SK-N-SH (cell line): ENCODE measurements around the gene PTPN6. TPM values are rescaled to one million over a fixed set of nuclear protein-coding genes. Genes with fewer than 3 reads are reported as not detected.
A peak's percentile ranks its signal among the peaks of the same experiment; 100 is the strongest.

Experiments used
- CTCF ChIA-PET: fragments of 300-600, 350-600 bp; formaldehyde crosslinking; extraction: SDS; loops from one replicate; lab custom pipeline; 2021; lab: Yijun Ruan, JAX
- POLR2A ChIA-PET: fragments of 350-600 bp; sonication (Branson Sonifier 250); formaldehyde crosslinking; extraction: SDS; loops from one replicate; lab custom pipeline; 2020; ENCODE audit warnings: antibody characterized with exemption, inconsistent platforms; lab: Yijun Ruan, JAX
- DNase-seq: peaks from one replicate; pipeline ENCODE4 v3.0.0; 2012
- H2AFZ ChIP-seq: fragments of 200-600 bp; sonication (generic); 2 replicates; pipeline ENCODE4 v1.8.1; 2016; ENCODE audit warnings: antibody characterized with exemption, mild to moderate bottlenecking, low read depth
- H3F3A ChIP-seq: fragments of 200-600 bp; sonication (generic); replicated peaks from 2 replicates; pipeline ENCODE3; 2016; ENCODE audit warnings: antibody characterized with exemption, mild to moderate bottlenecking; ENCODE audit not compliant: insufficient read depth
- H3K27ac ChIP-seq, 2 experiments: fragments of 200-500 bp in 1 of 2; fragments of 200-600 bp in 1 of 2; sonication (Bioruptor generic) in 1 of 2; sonication (generic), shearing (Covaris generic) in 1 of 2; 2 replicates each; pipeline versions ENCODE4 v1.5.1 to v1.6.1; 2014 to 2016; ENCODE audit warnings: low read depth in 2 of 2, inconsistent platforms in 1 of 2, low read length in 1 of 2, mild to moderate bottlenecking in 1 of 2, mixed read lengths in 1 of 2
- H3K27me3 ChIP-seq: fragments of 200-600 bp; sonication (generic), shearing (Covaris generic); 2 replicates; pipeline ENCODE4 v1.6.1; 2016; ENCODE audit warnings: mixed run types; ENCODE audit not compliant: insufficient read depth
- H3K36me3 ChIP-seq, 2 experiments: fragments of 200-500 bp in 1 of 2; fragments of 200-600 bp in 1 of 2; sonication (Bioruptor generic) in 1 of 2; sonication (generic) in 1 of 2; replicated peaks in 1 of 2; 2 replicates each; pipeline versions ENCODE3 to v1.5.1; 2014 to 2016; ENCODE audit warnings: low read length in 1 of 2, mild to moderate bottlenecking in 1 of 2; ENCODE audit not compliant: insufficient read depth in 2 of 2, control insufficient read depth in 1 of 2
- H3K4me1 ChIP-seq, 2 experiments: fragments of 200-500 bp in 1 of 2; fragments of 200-600 bp in 1 of 2; sonication (Bioruptor generic) in 1 of 2; sonication (generic), shearing (Covaris generic) in 1 of 2; 2 replicates each; pipeline versions ENCODE4 v1.5.1 to v1.6.1; 2014 to 2016; ENCODE audit warnings: low read depth in 1 of 2, low read length in 1 of 2, mixed run types in 1 of 2; ENCODE audit not compliant: insufficient read depth in 2 of 2, control insufficient read depth in 1 of 2
- H3K4me2 ChIP-seq: fragments of 200-600 bp; sonication (generic), shearing (Covaris generic); 2 replicates; pipeline ENCODE4 v1.6.1; 2017; ENCODE audit warnings: mixed run types
- H3K4me3 ChIP-seq, 2 experiments: fragments of 200-500 bp in 1 of 2; fragments of 200-600 bp in 1 of 2; sonication (Bioruptor generic) in 1 of 2; sonication (generic), shearing (Covaris generic) in 1 of 2; 2 replicates each; pipeline versions ENCODE4 v1.5.1 to v1.8.1; 2014 to 2016; ENCODE audit warnings: low read depth in 2 of 2, inconsistent platforms in 1 of 2, low read length in 1 of 2, mild to moderate bottlenecking in 1 of 2, mixed read lengths in 1 of 2, moderate library complexity in 1 of 2
- H3K79me2 ChIP-seq: fragments of 200-600 bp; sonication (generic); 2 replicates; pipeline ENCODE4 v1.8.1; 2017; ENCODE audit warnings: mild to moderate bottlenecking; ENCODE audit not compliant: insufficient read depth
- H3K9ac ChIP-seq: fragments of 200-600 bp; sonication (generic); 2 replicates; pipeline ENCODE4 v1.6.1; 2017; ENCODE audit warnings: mixed run types
- H3K9me2 ChIP-seq: fragments of 200-600 bp; sonication (generic); 2 replicates; pipeline ENCODE4 v1.6.1; 2017; ENCODE audit warnings: mixed run types
- H3K9me3 ChIP-seq: fragments of 200-600 bp; sonication (generic); 2 replicates; pipeline ENCODE4 v1.6.1; 2017; ENCODE audit warnings: mixed run types, mild to moderate bottlenecking, moderate library complexity
- H4K20me1 ChIP-seq: fragments of 200-600 bp; sonication (generic); 2 replicates; pipeline ENCODE4 v1.6.1; 2017; ENCODE audit warnings: mild to moderate bottlenecking, mixed run types; ENCODE audit not compliant: insufficient read depth
- CHD2 ChIP-seq: fragments of 150-350 bp; IDR thresholded peaks from 2 replicates; pipeline ENCODE4 v1.6.1; 2018; ENCODE audit warnings: low read length; ENCODE audit not compliant: partially characterized antibody
- CTCF ChIP-seq: fragments of 200-600 bp; sonication (generic); IDR thresholded peaks from 2 replicates; pipeline ENCODE4 v1.6.1; 2017; ENCODE audit warnings: antibody characterized with exemption, mild to moderate bottlenecking, moderate library complexity
- ELF1 ChIP-seq: IDR thresholded peaks from 2 replicates; pipeline ENCODE4 v1.4.0; 2012
- EP300 ChIP-seq, 2 experiments: IDR thresholded peaks; 2 replicates each; pipeline versions ENCODE4 v1.4.0 to v1.6.1; 2012; ENCODE audit warnings: borderline replicate concordance in 1 of 2, low read depth in 1 of 2, low read length in 1 of 2
- EZH2phosphoT487 ChIP-seq: fragments of 200-600 bp; sonication (generic); IDR thresholded peaks from 2 replicates; pipeline ENCODE4 v1.6.1; 2017; ENCODE audit warnings: low read depth, mixed run types, mild to moderate bottlenecking, antibody characterized with exemption, moderate library complexity, borderline replicate concordance
- IRF3 ChIP-seq: fragments of 150-350 bp; IDR thresholded peaks from 2 replicates; pipeline ENCODE4 v1.6.1; 2016; ENCODE audit warnings: mild to moderate bottlenecking, low read depth, low read length
- JUND ChIP-seq: IDR thresholded peaks from 2 replicates; pipeline ENCODE4 v1.4.0; 2012
- MEF2A ChIP-seq: IDR thresholded peaks from 2 replicates; pipeline ENCODE4 v1.4.0; 2012; ENCODE audit warnings: low read depth, borderline replicate concordance
- RAD21 ChIP-seq: IDR thresholded peaks from 2 replicates; pipeline ENCODE4 v1.6.1; 2012; ENCODE audit warnings: mild to moderate bottlenecking, low read length
- RFX5 ChIP-seq: IDR thresholded peaks from 2 replicates; pipeline ENCODE4 v1.6.1; 2012; ENCODE audit warnings: mild to moderate bottlenecking, improper control_type of control experiment, low read length
- RXRA ChIP-seq: IDR thresholded peaks from 2 replicates; pipeline ENCODE4 v1.4.0; 2012; ENCODE audit warnings: low read depth, mild to moderate bottlenecking, borderline replicate concordance
- SMC3 ChIP-seq: IDR thresholded peaks from 2 replicates; pipeline ENCODE4 v1.6.1; 2012; ENCODE audit warnings: low read depth, low read length, improper control_type of control experiment
- TAF1 ChIP-seq: IDR thresholded peaks from 2 replicates; pipeline ENCODE4 v1.6.1; 2012; ENCODE audit warnings: low read depth, mild to moderate bottlenecking, low read length, moderate library complexity, borderline replicate concordance
- TCF12 ChIP-seq: IDR thresholded peaks from 2 replicates; pipeline ENCODE4 v1.4.0; 2012
- USF1 ChIP-seq: IDR thresholded peaks from 2 replicates; pipeline ENCODE4 v1.4.0; 2012; ENCODE audit warnings: low read depth, borderline replicate concordance
- USF2 ChIP-seq: fragments of 150-350 bp; IDR thresholded peaks from 2 replicates; pipeline ENCODE4 v1.6.1; 2017; ENCODE audit warnings: antibody characterized with exemption, low read length, low read depth, borderline replicate concordance
- YY1 ChIP-seq: IDR thresholded peaks from 2 replicates; pipeline ENCODE4 v1.4.0; 2012; ENCODE audit warnings: low read depth, mild to moderate bottlenecking
- WGBS: methylation state at CpG from one replicate; pipeline ENCODE4 v1.1.6; 2017; ENCODE audit warnings: low lambda C conversion rate; 5-methylcytosine and 5-hydroxymethylcytosine counted together
- polyA plus RNA-seq, 3 experiments: library from polyadenylated mRNA; depleted of rRNA; stranded (reverse); fragments of >200 nt; gene quantifications; 2 replicates each; pipeline ENCODE4 v1.2.3, GENCODE V29; 2012

PTPN6 gene
- polyA plus RNA-seq, 1 of the 3 experiments (the other 2 are of a cell fraction) = 0.12 TPM

DNA sequence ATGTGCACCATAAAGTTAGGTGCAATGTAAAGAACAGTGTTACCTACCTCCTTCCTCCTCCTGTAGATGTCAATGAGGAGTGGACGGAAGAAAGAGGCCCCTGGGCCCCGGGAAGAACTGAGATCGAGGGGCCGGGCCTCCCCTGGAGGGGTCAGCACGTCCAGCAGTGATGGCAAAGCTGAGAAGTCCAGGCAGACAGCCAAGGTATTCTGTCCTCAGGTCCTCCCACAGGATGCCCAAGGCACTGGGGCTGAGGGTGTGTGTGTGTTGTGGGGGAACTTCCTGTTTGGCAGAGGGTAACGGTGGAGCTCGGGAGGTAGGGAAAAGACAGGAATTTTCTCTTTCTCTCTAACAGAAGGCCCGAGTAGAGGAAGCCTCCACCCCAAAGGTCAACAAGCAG is 17.0 kb upstream of the PTPN6 start (continued):
- TF ChIP-seq SMC3 = no peak

GRCh38 chr12:6935371-6936193 is 15.6 kb upstream of the PTPN6 start:
- ChIA-PET CTCF (interaction anchor here (1.0 to 9.2 kb wide), 2 partner anchors 12 to 44 kb away, joined by 3 to 134 read pairs; no protein-coding TSS in a partner anchor), POLR2A (interaction anchor here (0.6 to 1.1 kb wide), 4 partner anchors 8 to 63 kb away, joined by 3 to 4 read pairs (median 3); partner anchors contain the start of genes RNU7-1 and SPSB2)
- Histone ChIP-seq H3K36me3 (peaks cover 49 to 71% of the 10 kb centered on the region in 2 experiments), H3K4me3 (no peak overlapping the region), H3F3A (peaks cover 41% of the 10 kb centered on the region), H3K9ac (no peak overlapping the region), H3K27me3 (no peaks in the 10 kb centered on the region), H3K9me2 (no peaks in the 10 kb centered on the region), H3K27ac (no peak overlapping the region; a peak in 1 of 4 replicates), H3K4me2 (no peak overlapping the region), H3K9me3 (no peaks in the 10 kb centered on the region), H4K20me1 (peaks cover 37% of the 10 kb centered on the region), H3K4me1 (peaks cover 0 to 18% of the 10 kb centered on the region in 2 experiments; a peak in 2 of 4 replicates), H2AFZ (no peak overlapping the region), H3K79me2 (peaks cover 69% of the 10 kb centered on the region)
- 93% methylated on average over 14 of the region's 14 CpGs for WGBS
- no peak for TF ChIP-seq IRF3
- DNase-seq = peak; percentile 17

DNA sequence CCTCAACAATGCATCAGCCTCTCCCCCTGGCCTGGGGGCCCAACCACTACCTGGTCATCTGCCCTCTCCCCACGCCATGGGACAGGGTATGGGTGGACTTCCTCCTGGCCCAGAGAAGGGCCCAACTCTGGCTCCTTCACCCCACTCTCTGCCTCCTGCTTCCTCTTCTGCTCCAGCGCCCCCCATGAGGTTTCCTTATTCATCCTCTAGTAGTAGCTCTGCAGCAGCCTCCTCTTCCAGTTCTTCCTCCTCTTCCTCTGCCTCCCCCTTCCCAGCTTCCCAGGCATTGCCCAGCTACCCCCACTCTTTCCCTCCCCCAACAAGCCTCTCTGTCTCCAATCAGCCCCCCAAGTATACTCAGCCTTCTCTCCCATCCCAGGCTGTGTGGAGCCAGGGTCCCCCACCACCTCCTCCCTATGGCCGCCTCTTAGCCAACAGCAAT is 14.9 kb upstream of the PTPN6 start:
- H3F3A ChIP-seq = peaks cover 46% of the 10 kb centered on the region
- peaks cover 63% of the 10 kb centered on the region for H3K79me2 ChIP-seq
- H3K4me1 ChIP-seq = peaks cover 0 to 18% of the 10 kb centered on the region in 2 experiments; a peak in 2 of 4 replicates
- no peak overlapping the region for H3K4me2 ChIP-seq
- H2AFZ ChIP-seq = no peak overlapping the region
- peaks cover 31% of the 10 kb centered on the region for H4K20me1 ChIP-seq
- H3K27ac ChIP-seq = peak overlapping the region in 1 of 2 experiments; percentile 11; a peak in 1 of 4 replicates
- no peak overlapping the region for H3K4me3 ChIP-seq
- H3K9me3 ChIP-seq = no peaks in the 10 kb centered on the region
- no peak overlapping the region for H3K9ac ChIP-seq
- CTCF ChIA-PET = interaction anchor here (1.0 to 9.2 kb wide), 2 partner anchors 13 to 45 kb away, joined by 3 to 134 read pairs; no protein-coding TSS in a partner anchor
- H3K27me3 ChIP-seq = no peaks in the 10 kb centered on the region
- H3K36me3 ChIP-seq = peaks cover 54 to 70% of the 10 kb centered on the region in 2 experiments
- DNase-seq = peak; percentile 18
- 88% methylated on average over 3 of the region's 3 CpGs for WGBS
- POLR2A ChIA-PET = interaction anchor here (0.6 to 1.1 kb wide), 3 partner anchors 8 to 64 kb away, joined by 3 to 4 read pairs (median 3); partner anchors contain the start of gene SPSB2
- no peaks in the 10 kb centered on the region for H3K9me2 ChIP-seq
- TF ChIP-seq CTCF (no peak), TAF1 (no peak), RFX5 (no peak), ELF1 (no peak), YY1 (no peak), IRF3 (no peak), CHD2 (no peak), RXRA (no peak), EP300 (IDR thresholded peaks at IDR 0.05; ENCODE audit: borderline replicate concordance in 1 of 2, low read depth in 1 of 2, low read length in 1 of 2) (no peak), RAD21 (no peak), MEF2A (no peak), JUND (no peak), USF1 (no peak), TCF12 (no peak), EZH2phosphoT487 (no peak), USF2 (no peak)
